B cell (primary cell): ENCODE results near the gene HSPBAP1.

Source experiments
- EZH2 ChIP-seq: IDR thresholded peaks from 2 replicates; pipeline ENCODE4 v1.6.1; 2012; ENCODE audit warnings: borderline replicate concordance, low read depth, mild to moderate bottlenecking, moderate library complexity, low read length; ENCODE audit not compliant: insufficient read depth, poor library complexity, severe bottlenecking
- TF ChIP-seq, protein P1 (sequence below): fragments of 200-600 bp; IDR thresholded peaks from one replicate; pipeline ENCODE4 v1.8.0; 2022; ENCODE audit warnings: antibody characterized with exemption, mild to moderate bottlenecking

DNA sequence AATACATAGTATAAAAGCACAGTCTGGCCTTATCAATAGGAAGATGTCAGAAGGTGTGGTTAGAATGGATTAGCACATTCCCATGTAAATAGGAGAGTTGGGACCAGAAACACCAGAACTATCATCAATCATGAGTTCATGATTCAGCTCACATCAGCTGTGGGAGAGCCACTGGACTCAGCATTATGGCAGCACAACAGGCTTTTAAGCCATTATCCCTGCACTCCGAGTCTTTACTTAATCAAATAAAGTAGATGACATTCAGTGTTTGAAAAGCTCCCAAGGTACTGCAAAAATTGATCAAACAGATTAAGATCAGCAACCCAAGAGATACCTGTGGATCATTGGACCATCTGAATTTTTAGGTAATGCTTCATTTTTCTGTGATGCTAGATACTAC is 88.3 kb downstream of the HSPBAP1 start:
- TF ChIP-seq, protein P1, sequence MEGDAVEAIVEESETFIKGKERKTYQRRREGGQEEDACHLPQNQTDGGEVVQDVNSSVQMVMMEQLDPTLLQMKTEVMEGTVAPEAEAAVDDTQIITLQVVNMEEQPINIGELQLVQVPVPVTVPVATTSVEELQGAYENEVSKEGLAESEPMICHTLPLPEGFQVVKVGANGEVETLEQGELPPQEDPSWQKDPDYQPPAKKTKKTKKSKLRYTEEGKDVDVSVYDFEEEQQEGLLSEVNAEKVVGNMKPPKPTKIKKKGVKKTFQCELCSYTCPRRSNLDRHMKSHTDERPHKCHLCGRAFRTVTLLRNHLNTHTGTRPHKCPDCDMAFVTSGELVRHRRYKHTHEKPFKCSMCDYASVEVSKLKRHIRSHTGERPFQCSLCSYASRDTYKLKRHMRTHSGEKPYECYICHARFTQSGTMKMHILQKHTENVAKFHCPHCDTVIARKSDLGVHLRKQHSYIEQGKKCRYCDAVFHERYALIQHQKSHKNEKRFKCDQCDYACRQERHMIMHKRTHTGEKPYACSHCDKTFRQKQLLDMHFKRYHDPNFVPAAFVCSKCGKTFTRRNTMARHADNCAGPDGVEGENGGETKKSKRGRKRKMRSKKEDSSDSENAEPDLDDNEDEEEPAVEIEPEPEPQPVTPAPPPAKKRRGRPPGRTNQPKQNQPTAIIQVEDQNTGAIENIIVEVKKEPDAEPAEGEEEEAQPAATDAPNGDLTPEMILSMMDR, result no peak
- TF ChIP-seq EZH2, result no peak
